K562 (cell line): ENCODE measurements around the gene NR3C1. TPM values are rescaled to one million over a fixed set of nuclear protein-coding genes. Genes with fewer than 3 reads are reported as not detected.
A peak's percentile ranks its signal among the peaks of the same experiment; 100 is the strongest.

ENCODE experiments used
- CAMTA2 ChIP-seq: fragments of 250-450 bp; sonication (Bioruptor Pico); conservative IDR thresholded peaks from 2 replicates; pipeline ENCODE4 v1.5.1; 2022
- CREB3 ChIP-seq: fragments of 450-650 bp; conservative IDR thresholded peaks from 2 replicates; pipeline ENCODE4 v1.6.1; 2016; ENCODE audit warnings: missing genetic modification characterization, low read depth, mild to moderate bottlenecking, missing compliant biosample characterization, moderate library complexity
- FIP1L1 ChIP-seq: fragments of 200-400 bp; formaldehyde crosslinking; IDR thresholded peaks from 2 replicates; pipeline ENCODE4 v1.6.1; 2018; ENCODE audit warnings: mild to moderate bottlenecking, low read depth, low read length; ENCODE audit not compliant: poor library complexity, severe bottlenecking
- HEY1 ChIP-seq: fragments of 250-450 bp; sonication (Bioruptor Pico); IDR thresholded peaks from 2 replicates; pipeline ENCODE4 v1.5.0; 2020; ENCODE audit warnings: mild to moderate bottlenecking, moderate library complexity, borderline replicate concordance
- HMG20A ChIP-seq: fragments of 450-650 bp; formaldehyde crosslinking; conservative IDR thresholded peaks from 2 replicates; pipeline ENCODE4 v1.4.0; 2020; ENCODE audit warnings: mild to moderate bottlenecking, mixed read lengths
- LEF1 ChIP-seq: fragments of 450-650 bp; IDR thresholded peaks from 2 replicates; pipeline ENCODE4 v1.6.1; 2016; ENCODE audit warnings: mild to moderate bottlenecking
- PML ChIP-seq: IDR thresholded peaks from 2 replicates; pipeline ENCODE4 v1.6.1; 2012; ENCODE audit warnings: low read length, inconsistent platforms
- POLR2H ChIP-seq: IDR thresholded peaks from 2 replicates; pipeline ENCODE4 v1.6.1; 2016; ENCODE audit warnings: missing genetic modification characterization, low read depth, mild to moderate bottlenecking, control low read depth, missing compliant biosample characterization, moderate library complexity
- POLR3A ChIP-seq: IDR thresholded peaks from 2 replicates; pipeline ENCODE4 v1.6.1; 2011; ENCODE audit warnings: borderline replicate concordance, mild to moderate bottlenecking, moderate library complexity; ENCODE audit not compliant: insufficient read length, insufficient read depth; ENCODE audit errors: extremely low read depth
- PPARD ChIP-seq: fragments of 250-450 bp; sonication (Bioruptor Pico); IDR thresholded peaks from 2 replicates; pipeline ENCODE4 v1.8.0; 2022; ENCODE audit warnings: inconsistent platforms, mild to moderate bottlenecking, moderate library complexity
- RBM14 ChIP-seq: fragments of 200-400 bp; formaldehyde crosslinking; IDR thresholded peaks from 2 replicates; pipeline ENCODE4 v1.6.1; 2018; ENCODE audit warnings: low read depth, mild to moderate bottlenecking, low read length, moderate library complexity, borderline replicate concordance; ENCODE audit not compliant: insufficient read depth
- SNAPC5 ChIP-seq: fragments of 250-450 bp; sonication (Bioruptor Pico); IDR thresholded peaks from 2 replicates; pipeline ENCODE4 v1.8.0; 2021; ENCODE audit warnings: moderate library complexity, mild to moderate bottlenecking, inconsistent platforms
- ZNF41 ChIP-seq: fragments of 250-450 bp; sonication (Bioruptor Pico); conservative IDR thresholded peaks from 2 replicates; pipeline ENCODE4 v1.4.0; 2020; ENCODE audit warnings: mild to moderate bottlenecking
- ZNF551 ChIP-seq: fragments of 250-450 bp; sonication (Bioruptor Pico); IDR thresholded peaks from 2 replicates; pipeline ENCODE4 v1.5.0; 2021; ENCODE audit warnings: mild to moderate bottlenecking, moderate library complexity
- ZNF586 ChIP-seq: fragments of 450-650 bp; formaldehyde crosslinking; conservative IDR thresholded peaks from 2 replicates; pipeline ENCODE4 v1.4.0; 2020; ENCODE audit warnings: mild to moderate bottlenecking, moderate library complexity
- ZNF696 ChIP-seq: fragments of 250-450 bp; sonication (Bioruptor Pico); conservative IDR thresholded peaks from 2 replicates; pipeline ENCODE4 v1.4.0; 2020; ENCODE audit warnings: mild to moderate bottlenecking, moderate library complexity
- polyA plus RNA-seq, 8 experiments: library from polyadenylated mRNA; depleted of rRNA in 4 of 8; stranded (reverse) in 5 of 8; unstranded in 3 of 8; fragments of >200 nt; fragmentation: Nextera tagmentation in 2 of 8; fragmentation: Illumina TruSeq in 1 of 8; extraction: Ambion mirVana in 2 of 8; extraction: Trizol in 1 of 8; gene quantifications; 2 replicates each; pipeline versions ENCODE4 v1.2.1 to v1.2.3, GENCODE V29; 2011 to 2014; ENCODE audit warnings: inconsistent platforms in 1 of 8, missing spikeins in 1 of 8
- total RNA-seq, 7 experiments: library from RNA; depleted of rRNA in 6 of 7; stranded (reverse); fragments of >200 nt in 6 of 7; fragmentation: Illumina TruSeq in 2 of 7; extraction: Trizol in 2 of 7; gene quantifications; 2 replicates each; pipeline versions ENCODE4 v1.2.1 to v1.2.3, GENCODE V29; 2011 to 2021; ENCODE audit warnings: low replicate concordance in 1 of 7
- TF ChIP-seq, protein P1 (sequence below): fragments of 250-450 bp; sonication (Bioruptor Pico); IDR thresholded peaks from 2 replicates; pipeline ENCODE4 v1.8.0; 2022; ENCODE audit warnings: moderate library complexity, mild to moderate bottlenecking, inconsistent platforms
- TF ChIP-seq, protein P2 (sequence below): fragments of 450-650 bp; IDR thresholded peaks from 2 replicates; pipeline ENCODE4 v1.6.1; 2018; ENCODE audit not compliant: partially characterized antibody
- TF ChIP-seq, protein P3 (sequence below), 2 experiments: fragments of 450-650 bp in 1 of 2; IDR thresholded peaks; 2 replicates each; pipeline ENCODE4 v1.6.1; 2011 to 2017; ENCODE audit warnings: low read depth in 2 of 2, antibody characterized with exemption in 1 of 2, borderline replicate concordance in 1 of 2, low read length in 1 of 2, mild to moderate bottlenecking in 1 of 2, mixed read lengths in 1 of 2; ENCODE audit not compliant: control insufficient read depth in 1 of 2

The NR3C1 gene
- total and polyA plus RNA-seq, 9 of the 15 experiments (the other 6 are each of a cell fraction or from before 2014, with no cell fraction given), result 8.2 to 36.0 (median 15.0) TPM

GRCh38 chr5:143245929-143246561, 157.4 kb downstream of the NR3C1 start (continued):
- no peak for TF ChIP-seq FIP1L1
- no peak for TF ChIP-seq HMG20A (CRISPR knock-in tag)
- no peak for TF ChIP-seq POLR2H
- TF ChIP-seq PML, result peak; percentile 77
- no peak for TF ChIP-seq ZNF696 (CRISPR knock-in tag)
- TF ChIP-seq PPARD (CRISPR knock-in tag), result no peak
- TF ChIP-seq LEF1, result peak; percentile 48; the same call in 1 of the 2 replicates
- TF ChIP-seq, protein P1, sequence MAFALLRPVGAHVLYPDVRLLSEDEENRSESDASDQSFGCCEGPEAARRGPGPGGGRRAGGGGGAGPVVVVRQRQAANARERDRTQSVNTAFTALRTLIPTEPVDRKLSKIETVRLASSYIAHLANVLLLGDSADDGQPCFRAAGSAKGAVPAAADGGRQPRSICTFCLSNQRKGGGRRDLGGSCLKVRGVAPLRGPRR (CRISPR knock-in tag), result no peak
- TF ChIP-seq RBM14, result no peak
- TF ChIP-seq ZNF586 (CRISPR knock-in tag), result 0 out of 2 replicates have a peak, but pooled peaks have one; percentile 57
- no peak for TF ChIP-seq ZNF551
- TF ChIP-seq, protein P2, sequence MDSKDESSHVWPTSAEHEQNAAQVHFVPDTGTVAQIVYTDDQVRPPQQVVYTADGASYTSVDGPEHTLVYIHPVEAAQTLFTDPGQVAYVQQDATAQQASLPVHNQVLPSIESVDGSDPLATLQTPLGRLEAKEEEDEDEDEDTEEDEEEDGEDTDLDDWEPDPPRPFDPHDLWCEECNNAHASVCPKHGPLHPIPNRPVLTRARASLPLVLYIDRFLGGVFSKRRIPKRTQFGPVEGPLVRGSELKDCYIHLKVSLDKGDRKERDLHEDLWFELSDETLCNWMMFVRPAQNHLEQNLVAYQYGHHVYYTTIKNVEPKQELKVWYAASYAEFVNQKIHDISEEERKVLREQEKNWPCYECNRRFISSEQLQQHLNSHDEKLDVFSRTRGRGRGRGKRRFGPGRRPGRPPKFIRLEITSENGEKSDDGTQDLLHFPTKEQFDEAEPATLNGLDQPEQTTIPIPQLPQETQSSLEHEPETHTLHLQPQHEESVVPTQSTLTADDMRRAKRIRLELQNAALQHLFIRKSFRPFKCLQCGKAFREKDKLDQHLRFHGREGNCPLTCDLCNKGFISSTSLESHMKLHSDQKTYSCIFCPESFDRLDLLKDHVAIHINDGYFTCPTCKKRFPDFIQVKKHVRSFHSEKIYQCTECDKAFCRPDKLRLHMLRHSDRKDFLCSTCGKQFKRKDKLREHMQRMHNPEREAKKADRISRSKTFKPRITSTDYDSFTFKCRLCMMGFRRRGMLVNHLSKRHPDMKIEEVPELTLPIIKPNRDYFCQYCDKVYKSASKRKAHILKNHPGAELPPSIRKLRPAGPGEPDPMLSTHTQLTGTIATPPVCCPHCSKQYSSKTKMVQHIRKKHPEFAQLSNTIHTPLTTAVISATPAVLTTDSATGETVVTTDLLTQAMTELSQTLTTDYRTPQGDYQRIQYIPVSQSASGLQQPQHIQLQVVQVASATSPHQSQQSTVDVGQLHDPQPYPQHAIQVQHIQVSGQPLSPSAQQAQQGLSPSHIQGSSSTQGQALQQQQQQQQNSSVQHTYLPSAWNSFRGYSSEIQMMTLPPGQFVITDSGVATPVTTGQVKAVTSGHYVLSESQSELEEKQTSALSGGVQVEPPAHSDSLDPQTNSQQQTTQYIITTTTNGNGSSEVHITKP, result peak; percentile 5
- TF ChIP-seq ZNF41, result no peak
- TF ChIP-seq CREB3 (tag), result no peak
- no peak for TF ChIP-seq POLR3A
- no peak for TF ChIP-seq HEY1 (CRISPR knock-in tag)
- no peak for TF ChIP-seq SNAPC5 (CRISPR knock-in tag)
- TF ChIP-seq, protein P3, sequence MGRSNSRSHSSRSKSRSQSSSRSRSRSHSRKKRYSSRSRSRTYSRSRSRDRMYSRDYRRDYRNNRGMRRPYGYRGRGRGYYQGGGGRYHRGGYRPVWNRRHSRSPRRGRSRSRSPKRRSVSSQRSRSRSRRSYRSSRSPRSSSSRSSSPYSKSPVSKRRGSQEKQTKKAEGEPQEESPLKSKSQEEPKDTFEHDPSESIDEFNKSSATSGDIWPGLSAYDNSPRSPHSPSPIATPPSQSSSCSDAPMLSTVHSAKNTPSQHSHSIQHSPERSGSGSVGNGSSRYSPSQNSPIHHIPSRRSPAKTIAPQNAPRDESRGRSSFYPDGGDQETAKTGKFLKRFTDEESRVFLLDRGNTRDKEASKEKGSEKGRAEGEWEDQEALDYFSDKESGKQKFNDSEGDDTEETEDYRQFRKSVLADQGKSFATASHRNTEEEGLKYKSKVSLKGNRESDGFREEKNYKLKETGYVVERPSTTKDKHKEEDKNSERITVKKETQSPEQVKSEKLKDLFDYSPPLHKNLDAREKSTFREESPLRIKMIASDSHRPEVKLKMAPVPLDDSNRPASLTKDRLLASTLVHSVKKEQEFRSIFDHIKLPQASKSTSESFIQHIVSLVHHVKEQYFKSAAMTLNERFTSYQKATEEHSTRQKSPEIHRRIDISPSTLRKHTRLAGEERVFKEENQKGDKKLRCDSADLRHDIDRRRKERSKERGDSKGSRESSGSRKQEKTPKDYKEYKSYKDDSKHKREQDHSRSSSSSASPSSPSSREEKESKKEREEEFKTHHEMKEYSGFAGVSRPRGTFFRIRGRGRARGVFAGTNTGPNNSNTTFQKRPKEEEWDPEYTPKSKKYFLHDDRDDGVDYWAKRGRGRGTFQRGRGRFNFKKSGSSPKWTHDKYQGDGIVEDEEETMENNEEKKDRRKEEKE (IDR thresholded peaks at IDR 0.05; ENCODE audit: borderline replicate concordance in 1 of 2, control insufficient read depth in 1 of 2, low read depth in 2 of 2, low read length in 1 of 2), result no peak
- no peak for TF ChIP-seq CAMTA2
